CD4-positive, alpha-beta T cell treated with Interferon gamma for 1 hour (primary cell): Measurements from ENCODE around the gene PSME3.
"Not testable (repeated sequence)": the region's sequence is repeated elsewhere in the genome, so short reads cannot be mapped to it uniquely, and the experiment has no call there.

Experiments used
- DNase-seq: peaks from one replicate; pipeline ENCODE4 v3.0.0-alpha.2; 2020

The PSME3 gene

GRCh38 chr17:42878924-42879595 is 45.9 kb downstream of the PSME3 start:
- DNase-seq, result no peak

GRCh38 chr17:42879596-42879985 is 46.4 kb downstream of the PSME3 start:
- no peak for DNase-seq

DNA sequence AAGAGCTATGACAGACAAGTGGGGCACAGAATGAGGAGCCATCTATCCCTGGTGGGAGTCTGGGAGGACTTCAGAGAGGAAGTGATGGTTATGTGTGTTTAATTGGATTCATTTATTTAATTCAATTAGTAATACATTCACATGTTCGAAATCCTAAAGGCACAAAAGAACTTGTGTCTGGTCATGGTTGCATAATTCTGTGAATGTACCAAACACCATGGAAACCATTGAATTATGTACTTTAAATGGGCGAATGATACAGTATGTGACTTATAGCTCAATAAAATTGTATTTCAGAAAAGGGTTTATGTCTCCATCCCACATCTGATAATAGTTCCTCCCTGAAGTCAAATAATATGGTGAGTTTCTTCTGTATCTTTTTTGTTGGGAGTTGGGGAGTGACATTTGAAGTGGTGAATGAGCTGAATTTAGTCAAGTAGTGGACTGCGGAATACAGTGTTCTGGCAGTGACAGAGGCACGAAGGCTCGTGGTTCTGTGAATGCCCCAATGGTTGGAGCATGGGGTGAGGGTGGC is 47.6 kb downstream of the PSME3 start:
- DNase-seq, result no peak

GRCh38 chr17:42881706-42882105 is 48.5 kb downstream of the PSME3 start:
- not testable (repeated sequence) for DNase-seq

DNA sequence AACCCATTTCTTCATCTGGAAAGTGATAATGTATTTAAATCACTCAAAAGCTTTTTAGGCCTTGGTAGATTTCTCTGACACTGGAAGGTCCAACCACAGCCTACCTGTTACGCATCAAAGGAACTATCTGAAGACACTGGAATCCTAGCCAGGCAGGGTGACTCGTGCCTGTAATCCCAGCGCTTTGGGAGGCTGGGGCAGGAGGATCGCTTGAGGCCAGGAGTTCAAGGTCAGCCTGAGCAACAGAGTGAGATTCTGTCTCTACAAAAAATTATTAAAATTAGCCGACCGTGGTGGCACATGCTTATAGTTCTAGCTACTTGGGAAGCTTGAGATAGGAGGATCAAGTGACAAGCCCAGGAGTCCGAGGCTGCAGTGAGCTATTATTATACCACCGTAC is 49.0 kb downstream of the PSME3 start:
- DNase-seq, result no peak

GRCh38 chr17:42883802-42884558 is 50.8 kb downstream of the PSME3 start:
- no peak for DNase-seq

GRCh38 chr17:42885806-42886205 is 52.6 kb downstream of the PSME3 start:
- DNase-seq, result not testable (repeated sequence)

DNA sequence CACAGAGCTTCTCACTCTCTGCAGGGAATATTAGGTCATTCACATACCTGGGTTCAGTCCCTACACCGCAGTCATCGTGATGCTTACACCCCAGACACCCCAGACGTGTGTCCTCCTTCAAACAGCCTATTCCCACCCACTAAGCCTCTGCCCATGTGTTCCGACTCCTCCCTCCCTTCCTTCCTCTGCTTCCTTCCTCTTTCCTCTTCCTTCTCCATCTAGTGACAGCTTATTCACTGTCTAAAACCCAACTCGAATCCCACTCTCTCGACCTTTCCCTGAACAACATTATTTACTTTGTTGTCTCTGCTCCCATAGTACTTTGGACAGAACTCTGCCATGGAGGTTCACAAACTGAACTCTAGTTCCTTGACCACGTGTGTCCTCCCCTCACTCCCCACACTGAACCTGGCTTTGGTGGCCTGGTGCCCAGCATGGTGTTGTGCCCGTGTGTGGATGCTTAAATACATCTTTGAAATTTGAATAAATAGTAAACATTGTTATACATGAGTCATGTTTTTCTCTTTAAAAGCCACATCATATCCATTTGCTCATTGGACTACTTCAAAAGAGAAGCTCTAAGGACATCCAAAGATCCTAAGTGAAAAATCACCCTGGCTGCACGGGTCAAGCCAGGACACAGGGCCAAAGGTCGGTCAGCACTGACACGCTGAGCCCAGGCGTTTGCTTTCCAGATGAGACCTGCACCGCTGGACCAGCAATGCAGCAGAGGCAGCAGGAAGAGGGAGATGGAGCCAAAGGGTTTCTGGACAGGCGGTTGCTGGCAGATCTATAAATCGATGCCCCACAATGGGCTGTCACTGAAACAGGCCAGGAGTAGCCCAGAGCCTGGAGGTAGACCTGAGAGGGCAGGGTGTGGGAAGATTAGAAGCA is 53.3 kb downstream of the PSME3 start:
- no peak for DNase-seq

GRCh38 chr17:42889809-42890208 is 56.6 kb downstream of the PSME3 start:
- no peak for DNase-seq

DNA sequence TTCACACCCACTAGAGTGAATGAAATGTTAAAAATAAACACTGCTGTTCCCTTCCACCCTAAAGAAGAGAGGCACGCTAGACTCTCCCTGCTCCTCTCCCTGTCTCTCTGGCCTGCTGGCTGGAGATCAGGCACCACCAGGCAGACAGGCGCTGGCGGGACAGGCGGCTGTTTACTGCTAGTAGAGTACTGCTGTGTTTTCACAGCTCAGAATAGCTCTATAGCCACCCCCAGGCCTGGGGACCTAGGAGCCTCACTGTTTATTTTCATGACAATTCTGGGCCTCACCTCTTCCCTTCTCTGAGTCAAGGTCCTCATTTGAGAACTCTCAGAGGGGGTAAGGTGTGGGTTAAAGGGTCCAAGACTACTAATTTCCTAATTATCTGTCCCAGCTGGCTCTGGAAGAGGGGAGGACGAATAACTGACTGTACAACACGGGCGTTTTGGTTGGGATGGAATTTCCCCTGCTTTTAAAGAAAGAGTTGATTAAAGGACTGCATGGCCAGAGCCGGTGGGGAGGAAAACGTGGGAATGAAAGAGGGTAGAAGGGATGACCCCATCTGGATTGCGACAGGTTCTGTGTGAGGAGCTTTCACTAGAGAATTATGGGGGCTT is 58.4 kb downstream of the PSME3 start:
- DNase-seq, result no peak

- DNase-seq, result no peak
Observed at GRCh38 chr17:42893359-42893758, 60.2 kb downstream of the PSME3 start.
